ENCODE results near the gene ARHGAP28. TPM values are rescaled to one million over a fixed set of nuclear protein-coding genes. Genes with fewer than 3 reads are reported as not detected.

The ARHGAP28 gene
- total RNA-seq, 1 donor from 2014 or later = 2.2 TPM

- no peak for TF ChIP-seq CTCF (conservative IDR thresholded peaks at IDR 0.05; ENCODE audit: low read depth, low read length)
- peak; percentile 18 for DNase-seq (ENCODE audit: low read depth)
- H3K4me3 ChIP-seq (ENCODE audit: low read depth, low read length) = no peak overlapping the region
Observed at GRCh38 chr18:6746386-6746960, 17.0 kb downstream of the ARHGAP28 start.

- DNase-seq (ENCODE audit: low read depth) = peak; percentile 36
- H3K4me3 ChIP-seq (ENCODE audit: low read depth, low read length) = no peak overlapping the region
- TF ChIP-seq CTCF (conservative IDR thresholded peaks at IDR 0.05; ENCODE audit: low read depth, low read length) = no peak
Observed at GRCh38 chr18:6747646-6748045, 18.1 kb downstream of the ARHGAP28 start.

- H3K4me3 ChIP-seq (ENCODE audit: low read depth, low read length) = no peak overlapping the region
- no peak for DNase-seq (ENCODE audit: low read depth)
- no peak for TF ChIP-seq CTCF (conservative IDR thresholded peaks at IDR 0.05; ENCODE audit: low read depth, low read length)
Observed at GRCh38 chr18:6748241-6748640, 18.7 kb downstream of the ARHGAP28 start.

- H3K4me3 ChIP-seq (ENCODE audit: low read depth, low read length) = no peak overlapping the region
- no peak for DNase-seq (ENCODE audit: low read depth)
- no peak for TF ChIP-seq CTCF (conservative IDR thresholded peaks at IDR 0.05; ENCODE audit: low read depth, low read length)
Observed at GRCh38 chr18:6750411-6750810, 20.9 kb downstream of the ARHGAP28 start.

- no peak overlapping the region for H3K4me3 ChIP-seq (ENCODE audit: low read depth, low read length)
Observed at GRCh38 chr18:6751222-6751621, 21.7 kb downstream of the ARHGAP28 start.

DNA sequence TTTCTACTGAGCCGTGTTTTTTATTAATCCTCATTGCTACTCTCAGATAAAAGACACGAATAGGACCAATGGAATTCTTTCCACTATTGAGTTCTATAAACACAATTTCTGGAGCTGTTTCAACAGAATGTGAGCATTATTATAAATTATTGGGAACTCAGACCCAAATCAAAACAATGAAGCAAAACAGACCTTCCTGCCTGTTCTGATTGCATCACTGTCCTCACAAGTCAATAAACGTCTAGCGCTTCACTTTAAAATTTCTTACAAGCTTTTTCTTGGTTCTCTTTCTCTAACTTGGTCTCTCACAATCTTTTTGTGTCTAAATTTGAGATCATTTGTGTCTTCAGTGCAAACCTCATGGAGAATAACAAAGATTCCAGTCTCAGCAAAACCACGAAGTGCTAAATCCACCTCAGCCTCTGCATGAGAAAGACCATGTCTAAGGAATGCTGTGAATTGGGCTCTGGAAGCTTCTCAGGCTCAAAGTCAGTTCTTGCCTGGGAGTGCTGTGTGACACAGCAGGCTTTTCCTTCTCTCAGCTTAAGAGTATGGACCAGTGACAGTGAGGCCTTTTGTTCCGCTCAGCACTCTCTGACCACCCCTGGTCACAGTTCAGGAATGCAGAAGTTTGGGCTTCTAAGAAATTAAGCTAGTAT, 22.8 kb downstream of the ARHGAP28 start:
- TF ChIP-seq CTCF (conservative IDR thresholded peaks at IDR 0.05; ENCODE audit: low read depth, low read length) = no peak
- DNase-seq (ENCODE audit: low read depth) = no peak
- H3K4me3 ChIP-seq (ENCODE audit: low read depth, low read length) = no peak overlapping the region

More at GRCh38 chr18:6751222-6751621, 21.7 kb downstream of the ARHGAP28 start:
- DNase-seq (ENCODE audit: low read depth) = no peak
- TF ChIP-seq CTCF (conservative IDR thresholded peaks at IDR 0.05; ENCODE audit: low read depth, low read length) = no peak

DNA sequence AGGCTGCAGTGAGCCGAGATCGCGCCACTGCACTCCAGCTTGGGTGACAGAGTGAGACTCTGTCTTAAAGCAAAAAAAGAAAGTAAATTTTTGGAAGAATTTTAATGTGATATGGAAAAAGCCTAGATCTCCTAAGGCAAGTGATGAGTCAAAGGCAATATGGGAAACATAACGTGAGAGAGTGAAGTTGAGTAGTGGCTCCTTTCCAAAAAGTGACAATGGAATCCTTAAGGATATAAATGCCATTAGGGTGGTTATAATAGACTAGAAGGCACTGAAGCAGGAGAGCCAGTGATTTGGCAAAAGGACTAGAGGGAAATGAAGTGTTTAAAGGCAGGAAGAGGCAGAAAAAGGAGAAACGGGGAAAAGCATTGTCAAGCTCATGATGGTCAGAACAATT, 25.6 kb downstream of the ARHGAP28 start:
- no peak for DNase-seq (ENCODE audit: low read depth)
- TF ChIP-seq CTCF (conservative IDR thresholded peaks at IDR 0.05; ENCODE audit: low read depth, low read length) = no peak
- no peak overlapping the region for H3K4me3 ChIP-seq (ENCODE audit: low read depth, low read length)
